MV-4-11 (cell line): ENCODE measurements around the gene RECQL5.

Experiments
- DNase-seq: peaks from one replicate; lab custom pipeline; 2025; lab: John Stamatoyannopoulos, UW

Gene RECQL5

GRCh38 chr17:75633486-75634375 lies 33.2 kb downstream of the RECQL5 start:
- peak; percentile 84 for DNase-seq

GRCh38 chr17:75632863-75633485 lies 34.0 kb downstream of the RECQL5 start, which contains the start of gene SMIM5:
SMIM5 (plus strand) TSS chr17:75633434; CDS start chr17:75640202, 6,768 bp downstream.
- peak; percentile 83 for DNase-seq

- DNase-seq = no peak
Measured at GRCh38 chr17:75632428-75632827, 34.5 kb downstream of the RECQL5 start.

GRCh38 chr17:75631353-75631752 lies 35.6 kb downstream of the RECQL5 start:
- DNase-seq = no peak

GRCh38 chr17:75630071-75630917 lies 36.7 kb downstream of the RECQL5 start:
- DNase-seq = no peak

GRCh38 chr17:75629157-75629556 lies 37.8 kb downstream of the RECQL5 start:
- DNase-seq = no peak

GRCh38 chr17:75628425-75628824 lies 38.5 kb downstream of the RECQL5 start:
- no peak for DNase-seq

GRCh38 chr17:75627094-75627493 lies 39.9 kb downstream of the RECQL5 start:
- DNase-seq = no peak

- no peak for DNase-seq
Measured at GRCh38 chr17:75626496-75627038, 40.4 kb downstream of the RECQL5 start.

GRCh38 chr17:75625813-75626486 lies 41.0 kb downstream of the RECQL5 start:
- no peak for DNase-seq

- DNase-seq = no peak
Measured at GRCh38 chr17:75624714-75625345, 42.1 kb downstream of the RECQL5 start.

GRCh38 chr17:75624021-75624420 lies 42.9 kb downstream of the RECQL5 start:
- no peak for DNase-seq

GRCh38 chr17:75623386-75623785 lies 43.6 kb downstream of the RECQL5 start:
- no peak for DNase-seq

- no peak for DNase-seq
Measured at GRCh38 chr17:75622771-75623273, 44.1 kb downstream of the RECQL5 start.

GRCh38 chr17:75622076-75622475 lies 44.9 kb downstream of the RECQL5 start:
- no peak for DNase-seq

GRCh38 chr17:75621489-75621888 lies 45.5 kb downstream of the RECQL5 start:
- no peak for DNase-seq

- no peak for DNase-seq
Measured at GRCh38 chr17:75619506-75620431, 47.2 kb downstream of the RECQL5 start.

GRCh38 chr17:75617675-75618074 lies 49.3 kb downstream of the RECQL5 start:
- DNase-seq = no peak

GRCh38 chr17:75617218-75617617 lies 49.7 kb downstream of the RECQL5 start:
- no peak for DNase-seq
